SU-DHL-6 (cell line): Measurements from ENCODE around the gene NTM.

Experiments
- H2AFZ ChIP-seq: fragments of 200-600 bp; sonication (generic); 2 replicates; pipeline ENCODE4 v1.6.1; 2014; ENCODE audit warnings: low read depth, mild to moderate bottlenecking, moderate library complexity, mixed read lengths, antibody characterized with exemption, low read length; ENCODE audit not compliant: severe bottlenecking
- H3F3A ChIP-seq: fragments of 200-600 bp; shearing (Covaris generic); 2 replicates; pipeline ENCODE4 v1.6.0; 2016; ENCODE audit warnings: antibody characterized with exemption, mild to moderate bottlenecking; ENCODE audit not compliant: insufficient read depth
- H3K27ac ChIP-seq: fragments of 200-600 bp; sonication (generic); 2 replicates; pipeline ENCODE4 v1.5.1; 2016; ENCODE audit warnings: low read depth, mild to moderate bottlenecking, low read length, moderate library complexity, mixed read lengths
- H3K27me3 ChIP-seq: fragments of 200-600 bp; sonication (generic), shearing (Covaris generic); 2 replicates; pipeline ENCODE4 v1.6.0; 2014; ENCODE audit warnings: mild to moderate bottlenecking, low read length
- H3K36me3 ChIP-seq: fragments of 200-600 bp; sonication (generic); 2 replicates; pipeline ENCODE4 v1.6.1; 2014; ENCODE audit warnings: mild to moderate bottlenecking, low read length, mixed read lengths
- H3K4me2 ChIP-seq: fragments of 300-600, 200-600 bp; shearing (Covaris generic), sonication (generic); 2 replicates; pipeline ENCODE4 v1.6.0; 2014; ENCODE audit warnings: low read length, low read depth, mild to moderate bottlenecking; ENCODE audit not compliant: poor library complexity, severe bottlenecking
- H3K4me3 ChIP-seq: fragments of 200-600 bp; sonication (generic); 2 replicates; pipeline ENCODE4 v1.5.1; 2014; ENCODE audit warnings: antibody characterized with exemption, low read length, mild to moderate bottlenecking, mixed read lengths; ENCODE audit not compliant: insufficient read depth, poor library complexity, severe bottlenecking
- H3K79me2 ChIP-seq: fragments of 200-600 bp; sonication (generic); 2 replicates; pipeline ENCODE4 v1.6.1; 2014; ENCODE audit warnings: mild to moderate bottlenecking, low read length, moderate library complexity; ENCODE audit not compliant: insufficient read depth
- H3K9ac ChIP-seq: fragments of 200-600 bp; sonication (generic); 2 replicates; pipeline ENCODE4 v1.7.0; 2014; ENCODE audit warnings: mild to moderate bottlenecking, low read length
- H3K9me2 ChIP-seq: fragments of 200-600 bp; sonication (generic); replicated peaks from 2 replicates; pipeline ENCODE4 v1.6.1; 2014; ENCODE audit warnings: low read length; ENCODE audit not compliant: insufficient read depth
- H3K9me3 ChIP-seq: fragments of 200-600 bp; sonication (generic); 2 replicates; pipeline ENCODE4 v1.6.1; 2014; ENCODE audit warnings: low read length, mixed read lengths; ENCODE audit not compliant: insufficient read depth
- H4K20me1 ChIP-seq: fragments of 200-600 bp; sonication (generic); 2 replicates; pipeline ENCODE4 v1.6.1; 2014; ENCODE audit warnings: low read depth, mild to moderate bottlenecking, antibody characterized with exemption, low read length, moderate library complexity, mixed read lengths
- EZH2phosphoT487 ChIP-seq: fragments of 200-600 bp; sonication (generic), shearing (Covaris generic); conservative IDR thresholded peaks from 2 replicates; pipeline ENCODE4 v1.6.1; 2018; ENCODE audit warnings: mild to moderate bottlenecking, antibody characterized with exemption, low read length, moderate library complexity, mixed read lengths
- TF ChIP-seq, protein P1 (sequence below): fragments of 200-600 bp; sonication (generic); IDR thresholded peaks from one replicate; pipeline ENCODE4 v1.5.1; 2017; ENCODE audit warnings: antibody characterized with exemption, mild to moderate bottlenecking, low read length, moderate library complexity; ENCODE audit not compliant: insufficient read depth, poor library complexity, severe bottlenecking

The NTM gene

DNA sequence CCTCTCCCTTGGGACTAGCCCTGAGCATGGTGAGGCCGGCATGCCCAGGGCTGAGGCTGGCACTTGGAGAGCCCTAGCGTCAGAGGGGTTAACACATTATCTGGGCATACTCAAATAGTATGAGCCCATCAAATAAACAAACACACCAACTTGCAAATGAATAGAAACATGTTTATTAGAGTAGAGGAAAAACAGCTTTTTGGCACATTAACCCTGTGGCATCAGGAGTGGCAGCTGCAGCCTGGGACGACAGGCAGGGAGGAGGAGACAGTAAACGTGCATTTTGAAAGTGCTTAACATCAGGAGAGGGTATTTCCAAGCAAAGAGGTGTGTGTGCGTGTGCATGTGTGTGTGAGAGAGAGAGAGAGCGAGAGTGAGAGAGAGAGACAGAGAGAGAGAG, 684.9 kb downstream of the NTM start:
- H3K4me2 ChIP-seq: no peak overlapping the region
- no peaks in the 10 kb centered on the region for H3K27me3 ChIP-seq
- no peaks in the 10 kb centered on the region for H4K20me1 ChIP-seq
- no peak overlapping the region for H3K9ac ChIP-seq
- H3K36me3 ChIP-seq: no peaks in the 10 kb centered on the region
- TF ChIP-seq, protein P1, sequence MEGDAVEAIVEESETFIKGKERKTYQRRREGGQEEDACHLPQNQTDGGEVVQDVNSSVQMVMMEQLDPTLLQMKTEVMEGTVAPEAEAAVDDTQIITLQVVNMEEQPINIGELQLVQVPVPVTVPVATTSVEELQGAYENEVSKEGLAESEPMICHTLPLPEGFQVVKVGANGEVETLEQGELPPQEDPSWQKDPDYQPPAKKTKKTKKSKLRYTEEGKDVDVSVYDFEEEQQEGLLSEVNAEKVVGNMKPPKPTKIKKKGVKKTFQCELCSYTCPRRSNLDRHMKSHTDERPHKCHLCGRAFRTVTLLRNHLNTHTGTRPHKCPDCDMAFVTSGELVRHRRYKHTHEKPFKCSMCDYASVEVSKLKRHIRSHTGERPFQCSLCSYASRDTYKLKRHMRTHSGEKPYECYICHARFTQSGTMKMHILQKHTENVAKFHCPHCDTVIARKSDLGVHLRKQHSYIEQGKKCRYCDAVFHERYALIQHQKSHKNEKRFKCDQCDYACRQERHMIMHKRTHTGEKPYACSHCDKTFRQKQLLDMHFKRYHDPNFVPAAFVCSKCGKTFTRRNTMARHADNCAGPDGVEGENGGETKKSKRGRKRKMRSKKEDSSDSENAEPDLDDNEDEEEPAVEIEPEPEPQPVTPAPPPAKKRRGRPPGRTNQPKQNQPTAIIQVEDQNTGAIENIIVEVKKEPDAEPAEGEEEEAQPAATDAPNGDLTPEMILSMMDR: no peak
- no peak for TF ChIP-seq EZH2phosphoT487
- H3K79me2 ChIP-seq: no peaks in the 10 kb centered on the region
- H3K4me3 ChIP-seq: no peak overlapping the region
- no peak overlapping the region for H2AFZ ChIP-seq
- H3F3A ChIP-seq: no peaks in the 10 kb centered on the region
- no peaks in the 10 kb centered on the region for H3K9me3 ChIP-seq
- no peak overlapping the region for H3K27ac ChIP-seq
- H3K9me2 ChIP-seq: no peaks in the 10 kb centered on the region

DNA sequence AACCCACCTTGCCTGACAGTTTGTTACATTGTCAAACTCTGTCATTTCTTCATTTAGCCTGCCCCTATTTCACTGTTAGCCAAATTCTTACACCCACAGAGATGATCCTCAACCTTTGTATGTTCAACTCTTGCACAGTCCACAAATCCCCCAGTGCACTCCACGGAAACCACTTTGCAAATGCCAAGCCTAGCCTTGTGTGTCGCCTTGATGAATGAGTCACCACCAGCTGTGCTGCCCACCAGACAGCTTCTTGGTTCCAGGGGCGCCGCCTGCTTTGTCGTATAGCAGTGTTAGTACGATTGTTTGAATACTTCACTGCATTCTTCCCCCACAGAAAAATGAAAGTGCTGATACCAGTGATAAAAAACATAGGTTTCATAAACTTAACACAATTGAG, 686.3 kb downstream of the NTM start:
- H3F3A ChIP-seq: no peaks in the 10 kb centered on the region
- H3K4me2 ChIP-seq: no peak overlapping the region
- H3K27ac ChIP-seq: no peak overlapping the region
- no peak overlapping the region for H3K9ac ChIP-seq
- H3K79me2 ChIP-seq: no peaks in the 10 kb centered on the region
- no peaks in the 10 kb centered on the region for H3K36me3 ChIP-seq
- no peak for TF ChIP-seq EZH2phosphoT487
- TF ChIP-seq, protein P1: no peak
- no peaks in the 10 kb centered on the region for H3K9me3 ChIP-seq
- no peak overlapping the region for H2AFZ ChIP-seq
- H4K20me1 ChIP-seq: no peaks in the 10 kb centered on the region
- H3K4me3 ChIP-seq: no peak overlapping the region
- H3K9me2 ChIP-seq: no peaks in the 10 kb centered on the region
- no peaks in the 10 kb centered on the region for H3K27me3 ChIP-seq

DNA sequence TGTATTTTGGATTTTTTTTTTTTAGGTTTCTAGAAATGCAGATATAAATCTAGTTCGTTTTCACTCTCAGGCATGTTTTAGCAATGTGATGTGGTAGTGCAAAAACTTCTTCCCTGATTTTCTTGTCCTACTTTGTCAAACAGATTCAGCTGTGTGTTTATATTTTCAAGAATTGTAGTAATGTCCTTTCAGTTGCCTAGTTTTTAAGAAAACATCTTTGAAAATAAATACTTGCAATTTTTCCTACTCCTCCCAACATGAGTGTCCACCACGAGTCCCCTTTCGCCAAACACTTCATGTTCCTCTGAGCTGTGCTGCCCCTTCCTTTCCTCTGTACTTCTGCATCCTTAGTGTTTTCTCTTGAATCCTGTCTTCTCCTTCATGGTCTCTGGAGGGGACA, 686.9 kb downstream of the NTM start:
- H3F3A ChIP-seq: no peaks in the 10 kb centered on the region
- no peak overlapping the region for H3K9ac ChIP-seq
- TF ChIP-seq EZH2phosphoT487: no peak
- TF ChIP-seq, protein P1: no peak
- no peaks in the 10 kb centered on the region for H4K20me1 ChIP-seq
- H3K27me3 ChIP-seq: no peaks in the 10 kb centered on the region
- H2AFZ ChIP-seq: no peak overlapping the region
- H3K9me2 ChIP-seq: no peaks in the 10 kb centered on the region
- no peaks in the 10 kb centered on the region for H3K9me3 ChIP-seq
- H3K79me2 ChIP-seq: no peaks in the 10 kb centered on the region
- H3K4me3 ChIP-seq: no peak overlapping the region
- no peak overlapping the region for H3K27ac ChIP-seq
- no peaks in the 10 kb centered on the region for H3K36me3 ChIP-seq
- H3K4me2 ChIP-seq: no peak overlapping the region
